ENCODE data around the gene PIEZO2.
"Not testable (repeated sequence)": the region's sequence is repeated elsewhere in the genome, so short reads cannot be mapped to it uniquely, and the experiment has no call there.

The PIEZO2 gene

DNA sequence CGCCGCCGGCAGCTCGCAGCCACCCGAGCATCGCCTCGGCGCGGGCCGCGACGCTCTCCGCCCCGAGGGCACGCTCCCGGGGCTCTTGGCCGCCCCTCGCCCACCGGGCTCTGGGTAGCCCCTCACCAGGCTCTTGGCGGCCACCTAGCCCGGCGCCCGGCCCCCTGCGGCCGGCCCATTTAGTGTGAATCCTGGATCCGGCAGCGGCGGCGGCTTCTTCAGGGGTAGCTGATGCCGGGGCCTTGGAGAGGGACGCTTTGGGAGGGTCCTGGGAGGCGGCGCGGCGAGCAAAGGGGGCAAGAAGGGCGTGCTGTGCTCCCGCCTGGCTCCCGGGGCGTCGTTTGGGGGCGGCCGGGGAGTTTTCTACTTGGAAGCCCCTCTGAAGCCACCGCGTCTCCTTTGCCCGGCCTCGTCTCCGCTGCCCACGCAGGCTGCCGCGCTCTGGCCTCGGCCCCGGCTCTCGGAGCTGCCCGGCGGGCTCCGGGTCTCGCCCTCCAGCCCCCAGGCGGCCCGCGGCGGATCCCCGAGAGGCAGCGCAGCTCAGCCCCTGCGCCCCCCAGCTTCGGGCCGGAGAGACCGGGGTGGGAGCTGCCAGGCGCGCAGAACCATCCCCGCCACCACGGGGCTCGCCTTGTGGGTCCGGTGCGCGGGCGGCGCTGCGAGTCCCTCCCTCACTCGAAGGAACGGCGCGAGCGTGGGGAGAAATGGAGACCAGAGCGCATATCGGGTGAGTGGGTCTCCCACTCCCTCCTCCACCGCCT is 509 bp downstream of the PIEZO2 start:
- no peak for DNase-seq

- DNase-seq: no peak
Measured at GRCh38 chr18:11147962-11148679, 1.2 kb downstream of the PIEZO2 start.

DNA sequence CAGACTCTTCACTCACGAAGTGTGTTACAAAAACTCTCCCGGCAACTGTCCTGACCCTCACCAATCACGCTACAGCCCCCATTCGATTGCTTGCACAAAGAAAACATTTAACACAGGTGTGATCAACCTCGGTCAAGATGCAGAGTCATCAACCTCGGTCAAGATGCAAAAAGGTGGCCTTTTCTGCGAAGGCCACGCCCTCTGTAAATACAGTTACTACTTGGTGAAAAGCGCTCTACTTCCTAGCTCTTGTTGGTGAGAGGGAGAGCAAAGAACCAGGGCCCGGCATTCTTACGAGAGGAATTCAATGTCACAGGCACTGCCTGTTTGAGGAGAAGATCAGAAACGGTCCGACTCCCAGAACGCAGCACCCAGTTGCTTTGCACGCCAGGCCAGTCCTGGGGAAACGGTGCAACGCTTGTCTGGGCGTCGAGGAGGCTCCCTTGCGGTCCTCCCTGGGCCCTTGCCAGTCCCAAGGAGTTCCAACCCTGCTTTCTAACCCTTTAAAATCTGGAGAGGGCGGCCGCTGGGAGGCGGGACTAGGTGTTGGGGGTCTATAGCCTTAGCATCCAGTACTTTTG is 1.9 kb downstream of the PIEZO2 start:
- DNase-seq: no peak

DNA sequence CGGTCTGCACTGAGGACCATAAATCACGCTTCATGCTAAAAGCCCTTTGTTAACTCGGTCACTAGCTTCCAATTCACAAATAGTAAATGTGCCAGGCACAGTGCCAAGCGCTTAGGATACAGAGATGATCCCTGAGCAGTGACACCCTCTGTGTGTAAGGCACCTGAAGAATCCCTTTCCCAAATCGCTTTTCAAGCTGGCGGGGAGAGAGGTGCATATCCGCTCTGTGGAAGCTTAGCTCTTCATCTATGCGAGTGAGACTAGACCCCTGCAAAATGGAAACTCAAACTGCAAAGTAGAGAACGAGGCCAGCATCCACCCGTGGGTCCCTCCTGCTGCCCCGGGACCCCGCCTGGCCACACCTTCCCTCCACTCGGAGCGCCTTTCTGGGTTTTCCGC is 2.4 kb downstream of the PIEZO2 start:
- DNase-seq: no peak

DNA sequence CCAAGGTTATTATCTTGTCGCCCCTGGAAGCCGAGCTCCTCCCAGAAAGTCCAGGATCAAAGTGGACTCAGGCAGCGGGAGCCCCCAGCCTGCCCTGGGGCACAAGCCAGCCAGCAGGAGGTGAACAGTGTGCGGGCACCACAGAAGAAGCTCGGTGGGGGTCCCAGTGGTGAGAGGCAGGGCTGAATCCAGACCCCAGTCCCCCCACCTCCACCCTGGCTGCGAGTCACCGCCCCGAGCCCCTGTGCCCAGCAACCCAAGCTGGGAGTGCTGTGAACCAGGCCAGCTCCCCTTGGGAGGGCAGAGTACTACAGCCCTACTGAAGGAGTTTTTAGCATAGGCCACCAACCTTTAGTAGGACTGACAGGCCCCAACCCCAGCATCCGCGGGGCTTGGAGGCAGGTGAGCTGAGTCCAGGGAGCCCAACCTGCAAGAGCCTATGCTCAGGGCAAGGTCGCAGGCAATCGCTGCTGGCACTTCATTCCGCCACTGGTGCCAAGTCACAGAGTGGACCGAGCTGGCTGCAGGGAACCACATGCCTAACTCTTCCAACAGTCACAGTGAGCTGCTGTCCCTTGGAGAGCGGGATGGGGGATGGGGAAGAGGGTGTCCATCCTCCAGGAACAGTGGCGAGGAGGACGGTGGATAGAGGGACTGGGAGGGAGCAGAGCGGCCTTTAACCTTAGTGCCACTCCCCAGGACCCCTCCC is 3.0 kb downstream of the PIEZO2 start:
- no peak for DNase-seq

DNA sequence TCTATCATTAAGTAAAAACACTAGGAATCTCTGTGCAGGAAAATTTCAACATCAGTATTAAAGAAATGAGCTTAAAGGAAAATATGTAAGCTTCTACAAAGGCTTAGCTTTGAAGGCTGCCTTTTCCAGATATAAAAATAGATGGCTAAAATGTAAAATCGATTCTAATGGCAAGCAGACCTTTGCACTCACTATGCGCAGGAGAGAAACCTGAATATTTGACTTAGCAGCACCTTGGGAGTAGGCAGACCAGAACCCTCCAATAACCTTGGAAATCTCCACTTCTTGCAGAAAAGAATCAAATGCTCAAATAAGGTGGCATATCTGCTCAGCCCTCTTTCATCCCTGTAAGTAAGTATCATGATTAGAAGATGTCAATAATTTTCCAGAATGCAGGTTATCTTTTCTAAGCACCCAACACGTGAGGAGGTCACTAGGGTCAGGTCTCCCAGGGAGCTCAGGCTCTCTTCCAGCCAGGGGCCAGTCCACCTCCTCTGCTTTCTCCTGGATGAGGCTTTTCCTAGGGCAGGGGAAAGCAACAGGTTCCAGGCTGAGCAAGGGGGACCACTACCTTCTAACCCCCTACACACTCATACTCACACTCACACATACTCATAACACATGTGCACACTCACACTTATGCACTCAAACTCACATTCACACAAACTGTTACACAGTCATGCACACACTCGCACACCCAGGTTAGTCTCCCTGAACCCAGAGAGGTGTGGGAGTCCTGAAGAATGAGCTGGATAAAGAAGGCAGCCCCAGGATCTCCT is 3.8 kb downstream of the PIEZO2 start:
- no peak for DNase-seq

DNA sequence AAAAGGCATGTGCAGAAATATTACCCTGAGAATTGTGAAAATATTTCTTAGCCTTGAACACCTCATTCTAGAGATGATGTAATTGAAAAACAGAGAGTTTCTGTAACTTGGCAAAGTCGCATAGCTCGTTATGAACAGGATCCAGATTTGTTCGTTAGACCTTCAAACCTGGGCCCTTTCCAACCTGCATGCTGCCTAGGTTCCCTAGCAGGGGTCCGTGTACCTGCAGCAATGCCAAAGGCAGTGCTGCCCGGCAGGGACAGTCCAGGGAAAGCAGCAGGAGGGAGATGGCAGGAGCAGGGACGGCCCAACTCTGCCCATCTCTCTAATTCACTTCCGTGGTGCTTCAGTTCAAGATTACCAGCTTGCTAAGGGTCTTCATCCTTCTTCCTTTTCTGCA is 12.0 kb downstream of the PIEZO2 start:
- no peak for DNase-seq

DNA sequence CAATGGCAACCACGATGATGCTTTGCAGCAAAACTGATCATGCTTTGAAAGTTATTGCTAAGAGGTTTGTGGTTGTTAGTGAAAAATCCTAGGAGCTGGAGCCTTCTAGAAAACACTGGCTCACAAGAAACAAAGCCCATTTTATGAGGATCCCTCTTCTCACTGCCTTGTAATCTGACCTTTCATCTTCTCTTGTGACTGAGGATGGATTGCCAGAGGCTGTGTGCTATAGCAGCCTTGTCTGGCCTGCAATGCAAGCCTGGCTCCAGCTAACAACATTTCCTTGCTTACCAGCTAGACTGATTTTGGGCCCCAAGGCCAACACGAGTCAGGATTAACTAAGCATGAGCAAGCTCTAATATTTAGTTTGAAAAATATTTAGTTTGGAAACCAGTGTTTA is 13.1 kb downstream of the PIEZO2 start:
- no peak for DNase-seq

GRCh38 chr18:11134940-11135339 is 14.4 kb downstream of the PIEZO2 start:
- DNase-seq: no peak

DNA sequence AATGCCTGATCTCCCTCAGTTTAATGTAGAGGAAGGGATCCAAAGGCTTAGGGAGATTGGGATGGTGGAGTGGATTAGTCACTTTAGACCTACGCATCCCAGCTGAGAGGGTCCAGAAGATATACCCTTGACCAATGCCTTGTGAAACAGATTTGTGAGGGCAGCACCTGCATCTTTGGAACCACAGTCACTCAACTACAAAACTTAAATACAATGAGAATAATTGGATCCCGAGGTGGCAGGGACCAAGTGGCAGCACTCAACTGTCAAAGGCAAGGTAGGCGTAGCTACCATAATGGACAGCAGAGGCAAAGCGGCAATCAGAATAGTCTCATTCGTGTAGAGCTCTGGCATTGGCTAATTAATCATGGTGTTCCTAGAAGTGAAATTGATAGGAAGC is 20.3 kb downstream of the PIEZO2 start:
- not testable (repeated sequence) for DNase-seq

DNA sequence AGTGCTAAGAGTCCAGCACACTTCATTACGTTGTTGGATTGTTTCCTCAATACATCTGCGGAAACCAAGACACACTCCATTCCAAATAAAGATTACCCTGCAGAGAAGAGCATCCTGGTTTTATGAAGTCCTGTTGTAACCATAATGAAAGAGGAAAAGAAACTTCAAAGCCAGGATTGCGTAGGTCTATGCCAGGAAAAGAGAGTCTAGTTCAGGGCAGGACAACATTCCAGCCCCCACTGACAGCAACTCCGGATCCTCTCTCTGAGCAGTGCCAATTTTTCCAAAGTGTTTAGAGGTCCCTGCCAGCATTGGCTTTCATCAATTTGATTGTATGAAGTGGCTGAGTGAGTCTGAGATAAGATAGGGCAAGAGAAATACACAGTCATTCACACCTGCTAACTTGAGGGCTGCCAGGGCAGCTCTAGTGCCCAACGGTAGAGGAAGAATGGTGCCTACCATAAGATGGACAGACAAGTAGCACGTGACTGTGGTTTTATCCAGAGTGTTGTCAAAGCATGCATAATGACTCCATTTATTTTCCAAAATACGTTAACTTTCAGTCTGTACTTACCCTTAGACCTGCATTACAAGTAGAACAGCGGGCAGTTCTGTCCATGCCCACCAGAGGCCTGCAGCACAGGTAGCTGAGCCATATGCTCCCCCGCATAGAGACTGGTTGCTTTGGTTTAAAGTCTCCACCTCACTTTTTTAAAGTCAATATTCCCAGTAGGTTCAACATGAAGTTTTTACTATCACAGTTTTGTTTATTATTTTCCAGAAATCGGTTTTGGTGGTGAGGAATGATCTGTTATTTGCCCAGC is 23.7 kb downstream of the PIEZO2 start:
- DNase-seq: no peak

GRCh38 chr18:11124054-11124453 is 25.3 kb downstream of the PIEZO2 start:
- no peak for DNase-seq

DNA sequence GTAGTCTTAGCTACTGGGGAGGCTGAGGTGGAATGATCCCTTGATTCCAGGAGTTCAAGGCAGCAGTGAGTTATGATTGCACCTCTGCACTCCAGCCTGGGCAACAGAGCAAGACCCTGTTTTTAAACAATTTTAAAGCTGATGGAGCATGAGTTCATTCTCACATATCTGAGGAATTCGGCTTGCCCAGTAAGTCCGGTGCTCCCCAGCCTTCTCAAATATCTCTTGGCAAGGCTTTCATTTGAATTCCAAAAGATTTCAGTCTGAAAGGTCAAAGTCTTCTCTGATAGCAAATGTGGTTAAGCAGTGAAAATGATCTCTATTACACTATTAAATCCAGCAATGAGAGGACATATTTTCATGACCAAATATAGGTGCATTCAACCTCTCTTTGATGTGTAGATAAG is 27.9 kb downstream of the PIEZO2 start:
- DNase-seq: no peak

- no peak for DNase-seq
Measured at GRCh38 chr18:11119959-11120587, 29.3 kb downstream of the PIEZO2 start.

DNA sequence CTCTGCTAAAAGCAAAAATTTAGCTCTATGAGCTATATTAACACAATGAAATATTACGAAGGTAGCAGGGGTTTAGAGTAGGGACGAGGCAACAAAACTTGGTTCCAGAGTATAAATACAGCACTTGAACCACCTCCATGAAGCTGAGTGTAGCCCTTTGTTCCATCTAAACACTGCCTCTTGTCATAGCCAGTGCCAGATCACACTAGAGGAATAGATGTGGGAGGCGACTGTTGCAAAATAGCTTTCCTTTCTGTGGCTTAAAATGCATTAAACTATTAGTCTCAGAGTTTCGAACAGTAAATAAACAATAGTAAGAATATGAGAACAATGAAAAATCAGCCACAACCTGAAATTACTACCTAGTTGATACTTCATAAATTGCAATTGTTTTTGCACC is 29.8 kb downstream of the PIEZO2 start:
- no peak for DNase-seq

GRCh38 chr18:11118051-11118766 is 31.2 kb downstream of the PIEZO2 start:
- DNase-seq: no peak

- no peak for DNase-seq
Measured at GRCh38 chr18:11115276-11115675, 34.1 kb downstream of the PIEZO2 start.

DNA sequence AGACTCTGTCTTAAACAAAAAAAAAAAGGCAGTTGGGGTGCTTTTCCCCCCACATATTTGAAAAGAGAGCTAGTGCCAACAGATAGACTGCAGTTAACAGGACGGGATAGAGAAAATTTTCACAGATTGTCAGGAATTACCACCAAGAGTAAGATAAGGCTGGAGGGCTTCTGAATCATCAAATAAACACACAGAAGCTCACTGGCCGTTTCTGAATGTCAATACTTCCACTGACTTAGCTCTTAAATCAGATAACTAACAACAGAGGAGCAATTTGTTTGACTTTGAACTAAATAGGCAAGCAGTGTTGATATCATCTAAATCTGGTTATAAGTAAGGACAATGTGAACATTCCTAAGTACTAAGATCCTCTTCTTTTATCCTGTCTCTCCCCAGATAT is 34.7 kb downstream of the PIEZO2 start:
- DNase-seq: no peak

GRCh38 chr18:11113937-11114336 is 35.4 kb downstream of the PIEZO2 start:
- no peak for DNase-seq

DNA sequence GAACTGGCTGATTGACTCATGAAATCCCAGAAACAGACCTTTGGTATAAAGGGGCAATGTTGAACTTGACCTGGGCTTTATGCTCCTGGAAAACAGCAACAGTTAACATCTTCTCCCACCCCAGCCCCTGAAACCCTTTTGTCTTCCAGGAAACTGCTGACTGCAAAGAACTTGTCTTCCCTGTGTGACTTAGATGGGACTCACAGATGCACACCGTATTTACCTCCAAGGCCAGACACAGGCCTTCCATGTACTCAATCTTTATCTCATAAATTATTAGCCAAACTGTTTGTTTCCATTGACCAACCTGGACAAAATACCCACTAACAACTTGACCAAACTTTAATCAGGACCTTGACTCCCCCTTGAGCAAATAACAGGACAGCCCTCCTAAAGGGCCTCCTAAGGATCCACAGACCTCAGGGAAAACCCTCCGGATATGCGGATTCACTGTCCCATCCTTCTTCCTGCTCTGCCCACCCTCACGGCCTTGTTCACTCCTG is 36.3 kb downstream of the PIEZO2 start:
- no peak for DNase-seq

Measured in NCI-H1930 (cell line).